Ovary (tissue), 3 donors: Measurements from ENCODE around the gene MORN4.

Source experiments
- CTCF ChIP-seq, 3 donors: fragments of 450-650 bp in 2 of 3; fragments of 200-600 bp in 1 of 3; IDR thresholded peaks; one replicate each; pipeline versions ENCODE4 v1.5.1 to v1.8.0; 2016 to 2022; ENCODE audit warnings: antibody characterized with exemption in 3 of 3, mild to moderate bottlenecking in 1 of 3
- POLR2A ChIP-seq: fragments of 450-650 bp; IDR thresholded peaks from one replicate; pipeline ENCODE4 v1.6.1; 2017; ENCODE audit warnings: antibody characterized with exemption, mild to moderate bottlenecking, moderate library complexity
- donor health status: DM: no; HTN: no; CAD: no.

GRCh38 chr10:97587183-97587582, 46.1 kb downstream of the MORN4 start:
- no peak for TF ChIP-seq POLR2A
- TF ChIP-seq CTCF (IDR thresholded peaks at IDR 0.05): no peak
